Epithelial cell of prostate (primary cell): ENCODE results near the gene WWOX.
A peak's percentile ranks its signal among the peaks of the same experiment; 100 is the strongest.

ENCODE experiments used
- DNase-seq: peaks from one replicate; pipeline ENCODE4 v3.0.0-alpha.2; 2011; ENCODE audit warnings: low read depth, low spot score
- H3K27ac ChIP-seq: fragments of 450-650 bp; 2 replicates; pipeline ENCODE4 v1.5.1; 2017; ENCODE audit warnings: mild to moderate bottlenecking

Gene WWOX

DNA sequence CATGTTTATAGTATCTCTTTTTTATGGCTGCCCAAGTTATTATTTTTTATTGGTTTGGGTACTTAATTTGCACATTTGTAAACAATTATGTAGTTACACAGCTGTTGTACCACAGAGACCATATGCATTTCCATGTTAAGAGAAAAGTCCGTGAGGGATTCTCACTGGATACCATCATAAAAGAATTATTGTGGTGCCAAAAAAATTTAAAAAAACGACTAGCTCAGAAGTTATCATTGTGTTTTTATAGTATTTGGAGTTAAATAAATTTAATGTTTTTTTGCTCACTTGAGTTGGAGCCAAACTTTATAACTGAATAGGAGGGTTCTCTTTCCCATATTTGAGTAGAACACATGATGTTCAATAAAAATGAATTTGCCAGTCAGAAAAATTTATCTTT is 618.7 kb downstream of the WWOX start:
- no peak overlapping the region for H3K27ac ChIP-seq
- DNase-seq = no peak

DNA sequence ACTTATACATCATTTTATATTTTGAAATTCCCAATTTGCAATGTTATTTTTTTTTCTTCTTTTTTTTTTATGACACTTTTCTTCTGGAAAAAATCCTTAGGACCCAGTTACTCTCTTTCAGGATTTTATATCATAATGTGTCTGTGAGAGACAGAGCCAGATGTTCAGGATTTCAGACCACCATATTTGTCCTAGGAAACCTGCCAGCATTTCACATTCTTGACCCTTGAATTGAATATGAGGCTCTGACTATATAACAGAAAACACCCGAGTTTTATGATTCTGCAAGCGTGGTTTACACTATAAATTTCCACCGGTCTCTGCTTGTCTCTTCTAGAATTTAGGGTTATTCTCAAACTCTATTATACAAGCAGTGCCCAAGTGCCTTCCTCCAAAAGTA is 621.0 kb downstream of the WWOX start:
- DNase-seq = no peak
- H3K27ac ChIP-seq = no peak overlapping the region

DNA sequence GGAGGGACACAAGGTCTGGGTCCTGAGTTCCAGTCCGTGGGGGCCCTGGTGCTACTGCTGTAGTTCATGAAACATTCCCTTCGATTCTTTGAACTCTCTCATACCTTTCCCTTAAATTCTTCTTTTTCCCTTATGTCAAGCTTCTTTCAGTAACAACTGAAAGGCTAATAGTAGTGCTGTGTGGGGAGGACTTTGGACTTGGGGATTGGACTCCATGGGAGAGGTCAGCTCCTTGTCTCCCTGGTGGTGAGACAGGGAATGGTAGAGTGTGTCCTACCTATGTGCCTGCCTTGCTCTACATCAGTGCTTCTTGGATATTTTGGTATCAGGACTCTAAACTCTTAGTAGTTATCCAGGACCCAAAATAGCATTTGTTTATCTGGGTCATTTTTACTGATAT is 628.1 kb downstream of the WWOX start:
- DNase-seq = no peak
- H3K27ac ChIP-seq = no peak overlapping the region

DNA sequence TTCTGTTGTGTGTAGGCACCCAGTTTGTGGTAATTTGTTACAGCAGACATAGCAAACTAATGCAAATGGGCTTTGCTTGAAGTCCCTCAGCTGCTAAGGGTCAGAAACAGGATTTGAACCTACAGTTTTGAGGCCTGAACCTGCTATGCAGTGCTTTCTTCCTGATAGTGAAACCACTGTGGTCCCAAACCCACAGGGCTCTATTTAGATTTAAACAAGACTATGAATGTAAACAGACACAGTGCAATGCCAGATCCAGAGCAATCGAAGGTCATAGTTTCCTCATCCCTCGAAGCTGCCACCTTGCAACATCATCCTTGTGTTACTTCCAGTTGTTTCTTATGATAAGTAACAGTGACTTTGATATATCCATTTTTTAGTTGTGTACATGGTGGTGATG is 630.2 kb downstream of the WWOX start:
- H3K27ac ChIP-seq = no peak overlapping the region
- no peak for DNase-seq

- no peak for DNase-seq
These were observed 632.3 kb downstream of the WWOX start for GRCh38 chr16:78731785-78732184.

DNA sequence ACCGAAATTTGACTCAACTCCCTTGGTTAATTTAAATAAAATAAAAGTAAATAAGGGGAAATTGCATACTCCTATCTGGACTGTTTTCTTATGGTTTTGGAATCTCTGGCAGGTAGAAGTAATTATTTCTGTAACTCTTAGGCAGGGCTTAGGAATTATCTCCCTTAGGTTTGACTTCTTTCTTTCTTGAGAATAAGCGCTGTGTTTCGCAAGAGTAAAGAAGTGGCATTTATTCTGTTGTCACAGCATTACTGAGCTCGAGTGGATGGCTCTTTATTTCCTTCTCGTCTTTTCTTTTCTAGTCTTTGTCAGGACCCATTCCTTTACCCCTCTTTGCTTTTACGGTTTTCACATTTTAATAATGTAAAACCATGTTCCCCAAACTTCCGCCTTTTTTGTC is 633.2 kb downstream of the WWOX start:
- DNase-seq = no peak
- no peak overlapping the region for H3K27ac ChIP-seq

More at GRCh38 chr16:78731785-78732184, 632.3 kb downstream of the WWOX start:
- no peak overlapping the region for H3K27ac ChIP-seq

DNA sequence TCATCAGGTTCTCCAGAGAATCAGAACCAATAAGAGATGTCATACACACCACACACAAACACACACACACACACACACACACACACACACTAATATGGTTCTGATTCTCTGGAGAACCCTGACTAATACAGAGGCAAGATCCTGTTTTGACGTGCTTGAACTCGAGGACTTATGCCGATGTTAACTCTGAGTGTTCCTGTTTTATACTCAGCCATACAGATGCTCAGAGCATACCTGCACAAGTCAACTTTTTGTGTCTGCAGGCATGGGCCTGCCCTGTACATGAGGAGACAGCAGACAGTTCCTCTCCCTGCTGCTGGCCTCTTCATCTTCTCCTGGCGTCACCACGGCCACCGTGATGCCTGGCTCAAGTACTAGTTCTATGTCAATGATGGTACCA is 635.9 kb downstream of the WWOX start:
- peak overlapping the region; percentile 9 for H3K27ac ChIP-seq
- peak; percentile 92 for DNase-seq

- no peak overlapping the region for H3K27ac ChIP-seq
- no peak for DNase-seq
These were observed 638.2 kb downstream of the WWOX start for GRCh38 chr16:78737630-78738029.

GRCh38 chr16:78738557-78738956 is 639.1 kb downstream of the WWOX start:
- no peak overlapping the region for H3K27ac ChIP-seq
- no peak for DNase-seq

- no peak for DNase-seq
- no peak overlapping the region for H3K27ac ChIP-seq
These were observed 640.8 kb downstream of the WWOX start for GRCh38 chr16:78740269-78740668.

GRCh38 chr16:78742501-78743283 is 643.2 kb downstream of the WWOX start:
- no peak for DNase-seq
- H3K27ac ChIP-seq = no peak overlapping the region

DNA sequence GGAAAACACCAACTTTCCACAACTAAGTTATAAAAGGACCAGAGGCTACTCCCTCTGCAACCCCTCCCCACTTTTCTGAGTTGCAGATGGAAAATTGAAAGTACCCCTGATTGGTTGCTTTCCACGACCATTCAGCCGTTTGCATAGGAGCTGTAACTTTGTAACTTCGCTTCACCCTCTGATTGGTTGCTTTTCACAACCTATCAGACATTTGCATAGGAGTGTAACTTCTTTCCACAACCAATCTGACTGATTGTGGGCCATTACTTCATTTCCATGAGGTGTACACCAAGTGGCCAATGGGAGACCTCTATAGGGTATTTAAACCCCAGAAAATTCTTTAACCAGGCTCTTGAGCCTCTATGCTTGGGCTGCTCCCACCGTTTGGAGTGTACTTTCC is 644.1 kb downstream of the WWOX start:
- H3K27ac ChIP-seq = no peak overlapping the region
- no peak for DNase-seq

DNA sequence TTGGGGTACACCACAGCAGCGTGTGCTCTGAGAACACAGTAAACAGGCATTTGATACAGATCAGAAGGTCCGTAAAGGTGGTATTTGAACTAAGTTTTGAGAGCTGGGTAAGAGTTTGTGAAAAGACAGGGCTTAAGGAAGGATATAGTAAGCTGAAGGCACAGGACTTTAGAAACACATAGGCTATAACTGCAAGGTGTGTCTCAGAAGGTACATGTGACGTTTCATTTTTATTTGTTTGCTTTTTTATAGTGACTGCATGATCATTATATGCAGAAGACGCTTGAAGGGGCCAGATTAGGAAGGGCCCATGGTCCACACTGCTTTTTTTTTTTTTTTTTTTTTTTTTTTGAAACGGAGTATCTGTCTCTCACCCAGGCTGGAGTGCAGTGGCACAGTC is 644.6 kb downstream of the WWOX start:
- no peak overlapping the region for H3K27ac ChIP-seq
- DNase-seq = no peak

- no peak overlapping the region for H3K27ac ChIP-seq
- DNase-seq = no peak
These were observed 645.3 kb downstream of the WWOX start for GRCh38 chr16:78744796-78745107.

- DNase-seq = no peak
- no peak overlapping the region for H3K27ac ChIP-seq
These were observed 645.9 kb downstream of the WWOX start for GRCh38 chr16:78745108-78746019.

DNA sequence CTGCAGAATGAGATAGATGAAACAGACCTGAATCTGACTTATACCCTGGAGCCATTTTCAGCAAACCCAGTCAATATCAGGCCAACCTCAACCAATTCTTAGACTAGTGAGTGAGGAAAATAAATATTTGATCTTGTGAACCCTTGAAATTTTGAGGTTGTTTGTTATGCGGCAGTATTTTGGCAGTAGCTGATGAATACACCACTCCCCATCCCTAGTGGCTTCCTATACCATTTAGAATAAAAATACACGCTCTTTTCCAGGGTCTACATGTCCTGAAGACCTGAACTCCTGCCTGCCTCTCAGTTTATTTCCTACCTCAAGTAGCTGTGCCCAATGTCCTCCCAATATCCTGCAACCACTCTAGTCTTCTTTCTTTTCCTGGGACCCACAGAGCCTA is 647.3 kb downstream of the WWOX start:
- no peak overlapping the region for H3K27ac ChIP-seq
- no peak for DNase-seq

GRCh38 chr16:78748220-78748929 is 648.9 kb downstream of the WWOX start:
- no peak overlapping the region for H3K27ac ChIP-seq
- DNase-seq = no peak

DNA sequence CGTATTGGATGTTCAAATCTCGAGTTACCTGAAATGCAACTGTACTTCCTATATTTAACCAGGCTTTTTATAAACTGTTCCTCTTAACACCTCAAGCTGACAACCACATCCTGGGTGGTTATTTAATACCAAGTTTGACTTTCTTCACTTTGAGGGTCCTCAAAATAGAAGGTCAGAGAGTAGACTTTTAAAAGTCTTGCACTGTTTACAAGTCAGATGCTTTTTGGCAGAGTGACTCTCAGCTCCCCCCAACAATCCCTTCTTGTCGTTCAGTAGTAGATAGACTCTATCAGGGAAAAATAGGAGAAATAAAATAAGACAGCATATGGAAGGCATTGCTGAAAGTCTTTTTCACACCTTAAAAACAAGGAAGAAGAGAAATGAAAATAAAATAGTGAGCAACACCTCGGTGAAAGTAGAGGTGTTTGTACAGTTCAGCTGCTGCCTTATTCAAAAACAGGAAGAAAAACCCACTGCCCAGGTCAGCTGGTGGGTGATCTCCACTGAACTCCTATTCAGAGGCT is 650.4 kb downstream of the WWOX start:
- H3K27ac ChIP-seq = no peak overlapping the region
- DNase-seq = no peak

GRCh38 chr16:78750611-78751010 is 651.2 kb downstream of the WWOX start:
- no peak for DNase-seq
- H3K27ac ChIP-seq = no peak overlapping the region

DNA sequence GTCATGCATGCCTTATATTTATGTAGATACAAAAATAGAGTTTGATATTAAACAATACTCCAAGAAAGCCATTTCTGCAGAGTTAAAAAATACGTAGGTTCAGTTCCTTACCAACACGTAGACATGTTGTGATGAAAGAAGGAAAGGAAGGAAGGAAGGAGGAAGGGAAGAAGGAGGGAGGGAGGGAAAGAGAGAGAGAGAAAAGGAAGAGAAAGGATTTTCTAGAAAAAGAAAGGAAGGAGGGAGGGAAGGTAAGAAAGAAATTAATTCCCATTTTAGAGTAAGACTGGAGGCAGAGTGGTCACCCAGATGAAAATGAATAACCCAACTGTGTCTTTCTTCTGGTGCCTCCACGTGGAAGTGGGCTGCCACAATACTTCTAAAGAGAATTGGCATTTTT is 652.1 kb downstream of the WWOX start:
- no peak overlapping the region for H3K27ac ChIP-seq
- no peak for DNase-seq

DNA sequence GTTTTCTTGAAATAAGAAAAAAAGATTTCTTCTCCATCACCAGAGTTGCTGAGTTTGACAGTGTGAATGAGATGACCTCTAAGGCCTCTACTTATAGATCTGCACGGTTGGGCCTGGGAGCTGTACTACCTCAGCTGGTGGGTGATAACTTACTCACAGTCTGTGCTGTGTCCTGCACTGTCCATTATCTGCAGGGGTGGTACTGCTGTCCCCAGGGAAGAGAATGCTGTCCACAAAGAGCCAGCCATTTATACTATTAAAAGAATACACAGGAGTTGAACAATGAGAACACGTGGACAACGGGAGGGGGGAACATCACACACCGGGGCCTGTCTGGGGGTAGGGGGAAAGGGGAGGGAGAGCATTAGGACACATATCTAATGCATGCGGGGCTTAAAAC is 655.3 kb downstream of the WWOX start:
- DNase-seq = no peak
- H3K27ac ChIP-seq = peak overlapping the region; percentile 15
